ENCODE measurements around the gene H2BW2. TPM values are rescaled to one million over a fixed set of nuclear protein-coding genes. Genes with fewer than 3 reads are reported as not detected.
"Not testable (repeated sequence)": the region's sequence is repeated elsewhere in the genome, so short reads cannot be mapped to it uniquely, and the experiment has no call there.

The H2BW2 gene
- total RNA-seq: not detected

- DNase-seq: no peak
Observed at GRCh38 chrX:104039689-104040505, at the start of gene H2BW2. TSS of gene H2BW2 (plus strand) at chrX:104039956. CDS start at chrX:104039995, 39 bp downstream.

GRCh38 chrX:103999234-103999633 lies 40.5 kb upstream of the H2BW2 start:
- no peak for DNase-seq

GRCh38 chrX:104008831-104009230 lies 30.9 kb upstream of the H2BW2 start:
- DNase-seq: no peak

- no peak for DNase-seq
Observed at GRCh38 chrX:104013158-104013557, 26.6 kb upstream of the H2BW2 start.

- no peak for DNase-seq
Observed at GRCh38 chrX:104013606-104014005, 26.1 kb upstream of the H2BW2 start, which contains the start of gene H2BW1. TSS of gene H2BW1 (minus strand) at chrX:104013708. CDS start at chrX:104013576, 132 bp downstream.

GRCh38 chrX:104015576-104015975 lies 24.2 kb upstream of the H2BW2 start:
- DNase-seq: not testable (repeated sequence)

- no peak for DNase-seq
Observed at GRCh38 chrX:104018126-104018525, 21.6 kb upstream of the H2BW2 start.

GRCh38 chrX:104041003-104041402 lies 1.2 kb downstream of the H2BW2 start:
- DNase-seq: no peak

- no peak for DNase-seq
Observed at GRCh38 chrX:104045642-104046041, 5.9 kb downstream of the H2BW2 start.

- DNase-seq: no peak
Observed at GRCh38 chrX:104047171-104047570, 7.4 kb downstream of the H2BW2 start.

GRCh38 chrX:104054956-104055355 lies 15.2 kb downstream of the H2BW2 start:
- not testable (repeated sequence) for DNase-seq

- not testable (repeated sequence) for DNase-seq
Observed at GRCh38 chrX:104062636-104063035, 22.9 kb downstream of the H2BW2 start.

GRCh38 chrX:104075778-104076445 lies 36.2 kb downstream of the H2BW2 start, which contains the start of gene TMSB15C:
TSS of gene TMSB15C (minus strand) at chrX:104076236.
- DNase-seq: not testable (repeated sequence)

GRCh38 chrX:104077854-104078253 lies 38.1 kb downstream of the H2BW2 start:
- not testable (repeated sequence) for DNase-seq

- no peak for DNase-seq
Observed at GRCh38 chrX:104084063-104084462, 44.3 kb downstream of the H2BW2 start.

GRCh38 chrX:104084534-104085277 lies 45.0 kb downstream of the H2BW2 start:
- no peak for DNase-seq

- no peak for DNase-seq
Observed at GRCh38 chrX:104085477-104085876, 45.7 kb downstream of the H2BW2 start.

GRCh38 chrX:104085919-104086318 lies 46.2 kb downstream of the H2BW2 start:
- no peak for DNase-seq

Measured in occipital lobe (tissue), 2 donors.